GM19463 (cell line): Measurements from ENCODE around the gene WIPF1.

ENCODE experiments used
- ATAC-seq: cut with Tn5 transposase; IDR thresholded peaks from one replicate; pipeline ENCODE4 v1.9.1; 2021; ENCODE audit warnings: mild to moderate bottlenecking, moderate library complexity; ENCODE audit not compliant: unreplicated experiment

The WIPF1 gene

GRCh38 chr2:174546519-174547506 lies 50.8 kb downstream of the WIPF1 start:
- no peak for ATAC-seq

GRCh38 chr2:174545240-174545639 lies 52.4 kb downstream of the WIPF1 start:
- no peak for ATAC-seq

GRCh38 chr2:174544802-174545201 lies 52.8 kb downstream of the WIPF1 start:
- no peak for ATAC-seq

- ATAC-seq, result no peak
These were observed 53.4 kb downstream of the WIPF1 start for GRCh38 chr2:174544156-174544555.

- no peak for ATAC-seq
These were observed 56.7 kb downstream of the WIPF1 start for GRCh38 chr2:174540893-174541292.

GRCh38 chr2:174535757-174536703 lies 61.6 kb downstream of the WIPF1 start:
- ATAC-seq, result peak; percentile 82

- no peak for ATAC-seq
These were observed 62.5 kb downstream of the WIPF1 start for GRCh38 chr2:174535083-174535482.

DNA sequence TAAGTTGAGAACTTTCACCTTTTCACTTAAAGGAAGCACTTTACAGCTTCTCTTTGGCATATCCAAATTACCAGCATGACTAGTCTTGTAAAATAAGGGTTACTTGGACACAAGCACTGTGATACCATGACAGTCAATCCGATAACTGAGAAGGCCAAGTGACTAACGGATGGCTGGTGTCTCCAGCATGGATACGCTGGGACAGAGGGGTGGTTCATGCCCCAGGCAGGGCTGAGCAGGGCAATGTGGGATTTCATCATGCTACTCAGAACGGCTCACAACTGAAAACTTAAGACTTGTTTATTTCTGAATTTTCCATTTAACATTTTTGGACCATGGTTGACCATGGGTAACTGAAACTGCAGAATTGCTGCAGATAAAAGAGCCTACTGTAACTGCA lies 67.7 kb downstream of the WIPF1 start:
- no peak for ATAC-seq

DNA sequence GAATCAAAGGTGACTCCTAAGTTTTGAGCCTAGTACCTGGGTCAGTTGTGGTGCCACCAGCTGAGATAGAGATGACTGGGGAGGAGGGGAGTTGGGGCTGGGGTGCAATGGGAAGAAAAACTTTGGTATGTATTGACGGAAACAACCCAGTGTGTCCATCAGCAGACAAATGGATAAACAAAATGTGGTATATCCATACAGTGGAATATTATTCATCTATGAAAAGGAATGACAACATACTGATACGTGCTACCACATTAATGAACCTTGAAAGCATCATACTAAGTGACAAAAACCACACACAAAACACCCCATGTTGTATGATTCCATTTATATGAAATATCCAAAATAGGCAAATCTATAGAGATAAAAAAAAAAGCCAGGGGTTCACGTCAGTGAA lies 69.6 kb downstream of the WIPF1 start:
- ATAC-seq, result no peak

DNA sequence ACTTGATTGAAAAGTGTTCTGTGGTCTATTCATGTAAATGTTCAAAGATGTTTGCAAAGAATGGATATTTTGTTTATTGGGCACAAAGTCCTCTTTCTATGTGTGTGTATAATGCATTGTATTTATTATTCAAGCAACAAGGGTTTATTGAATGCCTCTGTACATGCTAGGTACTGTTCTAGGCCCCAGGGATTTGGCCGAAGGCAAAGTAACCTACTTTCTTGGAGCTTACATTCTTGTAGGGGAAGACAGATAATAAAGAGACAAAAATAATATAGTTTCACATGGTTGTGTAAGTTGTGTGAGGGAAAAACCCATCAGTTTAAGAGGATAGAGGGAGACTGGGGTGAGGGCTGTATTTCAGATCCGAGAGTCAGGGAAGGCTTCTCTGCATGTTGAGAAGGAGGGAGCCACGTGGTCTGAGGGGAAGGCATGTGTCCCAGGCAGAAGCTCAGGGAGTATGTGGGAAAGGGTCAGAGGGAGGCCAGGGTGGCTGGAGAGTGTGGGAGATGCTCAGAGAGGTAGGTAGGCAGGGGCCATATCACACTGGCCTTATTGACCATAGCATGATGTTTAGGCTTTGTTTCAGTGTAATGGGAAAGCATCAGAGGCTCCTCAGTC lies 70.4 kb downstream of the WIPF1 start:
- ATAC-seq, result no peak

DNA sequence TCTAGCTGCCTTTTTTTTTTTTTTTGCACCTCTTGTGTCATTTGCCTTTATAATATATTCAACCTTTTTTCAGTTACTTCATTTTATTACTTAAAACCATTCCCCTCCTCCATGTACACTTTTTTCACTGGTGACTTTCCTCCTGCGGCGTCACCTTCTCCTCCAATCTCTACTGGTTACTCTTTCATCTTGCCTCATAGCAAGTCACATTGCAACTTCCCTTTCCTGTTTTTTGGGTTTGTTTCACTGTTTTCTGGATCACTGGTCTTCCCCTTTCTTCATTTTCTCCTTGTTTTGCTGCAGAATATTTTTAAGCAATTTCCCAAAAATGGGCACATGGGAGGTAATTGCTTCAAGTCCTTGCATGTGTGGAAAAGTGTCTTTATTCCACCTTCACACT lies 73.1 kb downstream of the WIPF1 start:
- no peak for ATAC-seq

- no peak for ATAC-seq
These were observed 75.1 kb downstream of the WIPF1 start for GRCh38 chr2:174522553-174522952.

DNA sequence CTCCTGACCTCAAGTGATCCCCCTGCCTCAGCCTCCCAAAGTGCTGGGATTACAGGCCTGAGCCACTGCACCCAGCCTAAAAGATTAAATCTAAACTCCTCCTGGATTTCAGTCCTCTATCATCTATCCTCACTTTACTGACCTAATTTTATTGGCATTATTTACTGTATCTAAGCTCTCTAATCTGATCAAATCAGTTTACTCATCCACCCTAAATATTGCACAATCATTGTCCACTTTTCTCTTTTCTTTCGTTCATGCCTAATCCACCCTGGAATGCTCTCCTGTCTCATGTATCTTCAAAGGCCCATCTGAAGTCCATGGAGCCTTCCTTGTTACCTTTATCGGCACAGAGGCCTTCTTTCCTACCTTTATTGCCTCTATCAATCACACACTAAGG lies 79.2 kb downstream of the WIPF1 start:
- no peak for ATAC-seq

- ATAC-seq, result peak; percentile 39
These were observed 80.9 kb downstream of the WIPF1 start for GRCh38 chr2:174516501-174517378.

DNA sequence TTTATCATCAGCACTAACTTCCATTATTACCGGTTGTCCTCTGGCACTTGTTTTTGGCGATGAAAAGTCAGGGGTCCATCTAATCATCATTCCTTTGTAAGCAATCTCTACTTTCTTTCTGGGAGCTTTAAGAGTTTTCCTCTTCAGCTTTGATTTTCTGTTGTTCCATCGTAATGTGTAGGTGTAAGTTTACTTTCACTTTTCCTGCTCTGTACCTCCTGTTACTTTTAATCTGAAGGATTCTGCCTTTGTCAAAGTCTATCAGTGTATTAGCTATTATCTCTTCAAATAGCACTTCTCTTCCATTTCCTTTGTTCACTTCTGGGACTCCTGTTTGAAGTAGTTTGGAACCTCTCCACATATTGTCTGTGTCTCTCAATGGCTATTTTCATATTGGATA lies 85.3 kb downstream of the WIPF1 start:
- ATAC-seq, result no peak

- ATAC-seq, result no peak
These were observed 85.9 kb downstream of the WIPF1 start for GRCh38 chr2:174511580-174512260.

- ATAC-seq, result no peak
These were observed 86.9 kb downstream of the WIPF1 start for GRCh38 chr2:174510583-174511189.
